HUES64 (cell line): ENCODE measurements around the gene FAM174C. TPM values are rescaled to one million over a fixed set of nuclear protein-coding genes. Genes with fewer than 3 reads are reported as not detected.
A peak's percentile ranks its signal among the peaks of the same experiment; 100 is the strongest.

Experiments
- H3K27ac ChIP-seq: 2 replicates; pipeline ENCODE4 v1.7.0; 2013; ENCODE audit warnings: low read depth, low read length, inconsistent platforms
- H3K27me3 ChIP-seq: 2 replicates; pipeline ENCODE4 v1.6.1; 2013; ENCODE audit warnings: mild to moderate bottlenecking, low read length; ENCODE audit not compliant: insufficient read depth
- H3K36me3 ChIP-seq: 2 replicates; pipeline ENCODE4 v1.6.1; 2013; ENCODE audit warnings: mild to moderate bottlenecking, low read length; ENCODE audit not compliant: insufficient read depth
- H3K4me1 ChIP-seq: 2 replicates; pipeline ENCODE4 v1.6.1; 2013; ENCODE audit warnings: mild to moderate bottlenecking, low read length, moderate library complexity; ENCODE audit not compliant: insufficient read depth
- H3K4me3 ChIP-seq: 2 replicates; pipeline ENCODE4 v1.5.1; 2013; ENCODE audit warnings: mild to moderate bottlenecking, low read length, moderate library complexity
- H3K9ac ChIP-seq: 2 replicates; pipeline ENCODE4 v1.6.1; 2013; ENCODE audit warnings: mild to moderate bottlenecking, low read depth, low read length
- H3K9me3 ChIP-seq: 2 replicates; pipeline ENCODE4 v1.6.1; 2013; ENCODE audit warnings: low read depth, low read length; ENCODE audit not compliant: insufficient read depth
- WGBS: fragments of 150-250, 120-280 bp; methylation state at CpG from one replicate; pipeline ENCODE4 v1.1.7; 2013; ENCODE audit warnings: missing lambda C conversion rate; 5-methylcytosine and 5-hydroxymethylcytosine counted together
- polyA plus RNA-seq, 2 experiments: library from polyadenylated mRNA; stranded (reverse); fragments of 50-300 nt; gene quantifications; one replicate each; pipeline ENCODE4 v1.2.3, GENCODE V29; 2013

The FAM174C gene
- polyA plus RNA-seq (2013, experiment 1 of 2) = 31.0 TPM
- polyA plus RNA-seq (2013, experiment 2 of 2) = 30.9 TPM

- H3K4me1 ChIP-seq = peaks cover 13% of the 10 kb centered on the region
- H3K27ac ChIP-seq = peak within 1 kb of the TSS; percentile 100
- peaks cover 64% of the 10 kb centered on the region for H3K36me3 ChIP-seq
- peak within 1 kb of the TSS; percentile 100 for H3K9ac ChIP-seq
- peak within 1 kb of the TSS; percentile 90 for H3K4me3 ChIP-seq
- no peaks in the 10 kb centered on the region for H3K9me3 ChIP-seq
- H3K27me3 ChIP-seq = no peaks in the 10 kb centered on the region
- under 1% methylated on average over 96 of the region's 98 CpGs for WGBS
Measured at GRCh38 chr19:1275260-1275975, at the start of gene FAM174C. Gene FAM174C, plus strand, starts transcription at chr19:1275530. Its CDS starts 20 bp downstream, at chr19:1275550.

GRCh38 chr19:1226227-1226518 lies 49.2 kb upstream of the FAM174C start:
- Histone ChIP-seq H3K36me3 (peaks cover 36% of the 10 kb centered on the region), H3K27ac (no peak overlapping the region)
- WGBS = 96% methylated on average over 11 of the region's 11 CpGs

GRCh38 chr19:1226522-1227303 lies 48.6 kb upstream of the FAM174C start:
- no peaks in the 10 kb centered on the region for H3K9me3 ChIP-seq
- no peak overlapping the region for H3K4me3 ChIP-seq
- H3K27me3 ChIP-seq = no peaks in the 10 kb centered on the region
- H3K27ac ChIP-seq = no peak overlapping the region
- no peak overlapping the region for H3K9ac ChIP-seq
- peaks cover 35% of the 10 kb centered on the region for H3K36me3 ChIP-seq
- 96% methylated on average over 50 of the region's 50 CpGs for WGBS
- no peaks in the 10 kb centered on the region for H3K4me1 ChIP-seq

More at GRCh38 chr19:1226227-1226518, 49.2 kb upstream of the FAM174C start:
- H3K9me3 ChIP-seq = no peaks in the 10 kb centered on the region
- no peak overlapping the region for H3K9ac ChIP-seq
- H3K4me1 ChIP-seq = no peaks in the 10 kb centered on the region
- no peak overlapping the region for H3K4me3 ChIP-seq
- no peaks in the 10 kb centered on the region for H3K27me3 ChIP-seq

GRCh38 chr19:1227304-1228054 lies 47.9 kb upstream of the FAM174C start:
- Histone ChIP-seq H3K9ac (no peak overlapping the region), H3K27ac (no peak overlapping the region), H3K9me3 (no peaks in the 10 kb centered on the region), H3K4me1 (no peaks in the 10 kb centered on the region), H3K27me3 (no peaks in the 10 kb centered on the region), H3K36me3 (peaks cover 31% of the 10 kb centered on the region), H3K4me3 (no peak overlapping the region)
- WGBS = 96% methylated on average over 56 of the region's 56 CpGs

- H3K27ac ChIP-seq = no peak overlapping the region
- H3K4me1 ChIP-seq = no peaks in the 10 kb centered on the region
- 95% methylated on average over 100 of the region's 100 CpGs for WGBS
- H3K27me3 ChIP-seq = no peaks in the 10 kb centered on the region
- no peak overlapping the region for H3K4me3 ChIP-seq
- H3K9ac ChIP-seq = no peak overlapping the region
- H3K36me3 ChIP-seq = peaks cover 28% of the 10 kb centered on the region
- H3K9me3 ChIP-seq = no peaks in the 10 kb centered on the region
Measured at GRCh38 chr19:1228161-1228957, 47.0 kb upstream of the FAM174C start.

GRCh38 chr19:1229056-1229923 lies 46.0 kb upstream of the FAM174C start:
- H3K36me3 ChIP-seq = peaks cover 29% of the 10 kb centered on the region
- WGBS = 97% methylated on average over 158 of the region's 158 CpGs

GRCh38 chr19:1229924-1230782 lies 45.2 kb upstream of the FAM174C start:
- no peak overlapping the region for H3K4me3 ChIP-seq
- H3K9me3 ChIP-seq = no peaks in the 10 kb centered on the region
- peaks cover 38% of the 10 kb centered on the region for H3K36me3 ChIP-seq
- no peaks in the 10 kb centered on the region for H3K4me1 ChIP-seq
- WGBS = 92% methylated on average over 61 of the region's 61 CpGs
- H3K9ac ChIP-seq = no peak overlapping the region
- H3K27ac ChIP-seq = no peak overlapping the region
- H3K27me3 ChIP-seq = no peaks in the 10 kb centered on the region

More at GRCh38 chr19:1229056-1229923, 46.0 kb upstream of the FAM174C start:
- H3K9ac ChIP-seq = no peak overlapping the region
- no peak overlapping the region for H3K27ac ChIP-seq
- H3K27me3 ChIP-seq = no peaks in the 10 kb centered on the region
- no peaks in the 10 kb centered on the region for H3K9me3 ChIP-seq
- no peaks in the 10 kb centered on the region for H3K4me1 ChIP-seq
- no peak overlapping the region for H3K4me3 ChIP-seq

GRCh38 chr19:1230783-1231489 lies 44.4 kb upstream of the FAM174C start:
- 86% methylated on average over 32 of the region's 38 CpGs for WGBS
- Histone ChIP-seq H3K9ac (no peak overlapping the region), H3K4me1 (no peaks in the 10 kb centered on the region), H3K4me3 (no peak overlapping the region), H3K27ac (no peak overlapping the region), H3K27me3 (no peaks in the 10 kb centered on the region), H3K36me3 (peaks cover 46% of the 10 kb centered on the region), H3K9me3 (no peaks in the 10 kb centered on the region)
